GF-D8 (cell line): ENCODE results near the gene HSPA6.
"Not testable (repeated sequence)": the region's sequence is repeated elsewhere in the genome, so short reads cannot be mapped to it uniquely, and the experiment has no call there.

Experiments used
- DNase-seq: peaks from one replicate; lab custom pipeline; 2025; lab: John Stamatoyannopoulos, UW

The HSPA6 gene

DNA sequence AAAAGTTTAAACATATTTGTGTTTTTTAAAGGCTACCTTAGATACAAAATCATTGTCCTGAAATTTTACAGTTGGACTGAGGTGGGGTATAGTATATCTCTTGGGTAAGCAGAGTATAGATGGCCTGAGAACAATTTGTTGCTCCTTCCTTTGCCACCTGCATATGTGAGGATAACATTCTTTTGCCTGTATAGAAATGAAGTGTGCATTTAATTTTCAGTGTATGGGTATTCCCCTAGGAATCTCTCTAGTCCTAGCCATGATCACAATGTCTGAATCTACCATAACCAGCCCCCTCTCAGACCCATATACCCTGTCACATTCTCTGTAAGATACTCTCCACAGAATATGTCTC lies 21.0 kb upstream of the HSPA6 start:
- DNase-seq = no peak

DNA sequence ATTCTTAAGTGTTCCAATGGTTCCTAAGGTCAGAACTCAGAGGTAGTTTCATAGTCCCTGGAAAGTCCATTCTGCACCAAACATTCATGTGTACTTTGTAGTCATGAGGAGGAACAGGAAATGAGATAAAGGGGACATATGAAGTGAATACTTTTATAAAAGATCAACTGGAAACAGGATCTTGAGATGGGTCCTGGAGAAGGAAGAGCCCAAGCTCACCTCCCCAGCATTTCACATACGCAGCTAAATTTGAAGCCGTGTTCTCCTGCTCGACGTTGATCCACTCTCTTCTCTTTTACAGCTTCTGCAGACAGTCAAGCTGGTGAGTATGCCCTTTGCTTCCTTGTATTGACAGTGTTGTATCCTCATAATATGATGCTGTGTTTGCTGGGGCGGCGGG lies 18.7 kb upstream of the HSPA6 start:
- peak; percentile 14 for DNase-seq

DNA sequence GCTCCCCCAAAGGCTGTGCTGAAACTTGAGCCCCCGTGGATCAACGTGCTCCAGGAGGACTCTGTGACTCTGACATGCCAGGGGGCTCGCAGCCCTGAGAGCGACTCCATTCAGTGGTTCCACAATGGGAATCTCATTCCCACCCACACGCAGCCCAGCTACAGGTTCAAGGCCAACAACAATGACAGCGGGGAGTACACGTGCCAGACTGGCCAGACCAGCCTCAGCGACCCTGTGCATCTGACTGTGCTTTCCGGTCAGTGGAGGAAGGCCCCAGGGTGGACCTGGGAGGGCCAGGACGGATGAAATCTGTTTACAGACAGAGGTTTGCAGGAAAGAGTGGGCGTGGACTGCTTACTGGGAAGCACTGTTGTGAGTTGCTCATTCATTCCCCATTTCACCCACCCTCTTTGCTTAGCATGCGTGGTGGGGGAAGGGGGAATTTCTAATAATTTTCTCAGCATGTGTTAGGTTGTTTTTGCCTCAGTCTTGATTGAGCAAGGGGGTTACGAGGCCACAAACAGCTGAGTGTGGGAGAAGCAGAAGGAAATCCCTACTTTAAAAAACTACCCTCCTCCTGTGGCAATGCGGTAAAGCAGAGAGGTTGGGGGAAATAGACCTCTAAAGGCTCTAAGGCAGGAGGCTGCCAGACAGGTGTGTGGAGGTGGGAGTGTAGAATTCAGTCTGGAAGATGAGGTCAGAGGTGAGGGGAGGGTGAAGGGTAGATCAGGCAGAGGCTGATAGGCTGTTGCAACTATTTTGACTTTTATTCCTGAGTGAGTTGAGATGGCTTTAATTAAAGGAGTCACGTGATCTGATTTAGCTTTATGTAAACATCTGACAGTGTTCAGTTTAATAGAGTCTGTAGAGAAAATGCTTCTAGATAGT lies 17.8 kb upstream of the HSPA6 start:
- DNase-seq = peak; percentile 94

DNA sequence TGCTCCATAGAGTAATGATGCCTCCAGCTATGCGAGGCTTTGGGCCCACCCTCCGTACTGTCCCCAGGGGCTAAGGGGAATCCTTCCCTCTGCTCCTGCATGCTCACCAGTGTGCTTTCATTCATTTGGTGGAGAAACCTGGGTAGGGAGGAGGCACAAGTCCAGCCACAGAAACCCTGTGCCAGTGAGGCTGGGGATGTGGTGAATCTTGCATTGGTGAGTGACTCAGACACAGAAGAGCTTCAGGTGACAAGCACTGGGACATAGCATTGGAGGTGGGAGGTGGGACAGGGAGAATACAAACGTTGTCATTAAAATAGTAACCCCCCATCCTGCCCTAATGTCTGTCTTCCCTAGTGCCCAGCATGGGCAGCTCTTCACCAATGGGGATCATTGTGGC lies 13.9 kb upstream of the HSPA6 start:
- DNase-seq = no peak

DNA sequence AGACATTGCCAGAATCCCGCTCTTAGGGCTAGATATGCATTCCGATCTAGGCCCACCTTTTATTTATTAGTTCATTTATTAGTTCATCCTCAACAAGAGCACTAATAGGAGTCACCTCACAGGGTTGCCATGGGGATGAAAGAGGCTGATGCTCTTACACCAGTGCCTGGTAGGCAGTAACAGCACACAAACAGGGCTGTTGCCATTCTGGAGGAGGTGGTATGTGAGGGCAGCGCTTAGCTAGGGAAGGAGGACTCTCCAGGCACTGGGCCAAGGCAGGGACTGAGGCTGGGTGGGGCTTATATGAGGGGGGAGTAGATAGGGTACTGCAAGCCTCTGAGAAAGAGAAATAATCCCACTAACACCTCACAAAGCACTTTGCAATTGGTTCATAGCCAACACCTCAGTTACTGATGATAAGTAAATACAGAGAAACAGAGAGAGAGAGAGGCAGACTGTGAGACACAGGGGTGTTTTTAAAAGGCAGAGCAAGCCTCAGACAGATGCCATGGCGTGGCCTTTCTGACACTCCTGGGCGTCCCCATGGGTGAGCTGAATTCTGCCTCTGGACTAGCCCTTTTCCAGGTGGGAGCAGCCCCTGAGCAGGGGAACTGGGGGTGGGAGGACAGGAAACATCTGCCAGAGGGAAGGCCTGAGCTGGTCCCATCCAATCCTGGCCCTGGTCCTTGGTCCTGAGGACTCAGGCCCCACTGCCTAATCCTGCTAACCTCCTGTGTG lies 13.2 kb upstream of the HSPA6 start:
- DNase-seq = no peak

DNA sequence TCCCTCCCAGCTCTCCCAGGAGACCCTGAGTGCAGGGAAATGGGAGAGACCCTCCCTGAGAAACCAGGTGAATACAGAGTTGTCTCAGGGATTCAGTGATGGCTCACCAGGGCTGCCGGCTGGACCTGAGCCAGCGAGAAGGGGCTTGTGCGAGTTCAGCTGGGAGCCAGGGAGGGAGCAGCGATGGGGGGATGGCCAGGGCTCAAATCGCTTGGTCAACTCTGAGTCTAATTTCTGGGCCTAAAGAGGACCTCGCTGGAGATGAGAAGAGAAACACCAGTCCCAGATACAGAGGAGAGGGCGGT lies 12.6 kb upstream of the HSPA6 start:
- DNase-seq = no peak

DNA sequence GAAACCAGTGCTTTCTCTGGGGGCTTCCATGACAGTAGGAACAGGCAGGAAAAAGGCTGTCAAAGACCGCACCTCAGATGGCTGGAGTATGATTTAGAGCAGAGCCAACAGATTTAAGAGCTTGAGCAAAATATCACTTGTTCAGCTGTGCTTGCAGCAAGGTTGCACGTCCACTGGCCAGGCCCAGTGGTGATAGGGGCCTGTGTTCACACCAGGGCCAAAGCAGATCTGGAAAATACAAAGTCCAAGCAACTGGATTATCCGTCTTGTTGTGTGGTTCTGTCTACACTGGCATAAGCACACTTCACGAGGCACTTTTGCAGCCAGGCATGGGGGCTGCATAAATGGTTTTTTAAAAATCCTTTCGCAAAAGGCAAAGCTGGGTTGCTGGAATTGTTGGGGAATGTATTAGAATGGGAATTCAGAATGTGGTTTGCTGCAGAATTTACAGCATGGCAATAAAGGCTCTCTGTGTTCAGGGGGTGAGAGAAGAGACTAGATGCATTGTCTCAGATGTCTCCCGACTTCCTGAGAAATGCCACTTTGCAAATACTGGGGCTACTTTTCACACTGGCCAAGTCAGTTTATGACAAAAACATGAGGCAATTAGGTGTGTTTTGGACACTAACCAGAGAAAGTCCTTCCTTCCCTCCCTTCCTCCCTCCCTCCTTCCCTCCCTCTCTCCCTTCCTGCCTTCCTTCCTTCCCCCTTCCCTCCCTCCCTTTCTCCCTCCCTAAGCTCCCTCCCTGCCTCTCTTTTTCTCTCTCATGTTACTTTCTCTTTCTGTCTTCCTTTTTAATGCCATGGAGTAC lies 11.5 kb upstream of the HSPA6 start:
- not testable (repeated sequence) for DNase-seq

DNA sequence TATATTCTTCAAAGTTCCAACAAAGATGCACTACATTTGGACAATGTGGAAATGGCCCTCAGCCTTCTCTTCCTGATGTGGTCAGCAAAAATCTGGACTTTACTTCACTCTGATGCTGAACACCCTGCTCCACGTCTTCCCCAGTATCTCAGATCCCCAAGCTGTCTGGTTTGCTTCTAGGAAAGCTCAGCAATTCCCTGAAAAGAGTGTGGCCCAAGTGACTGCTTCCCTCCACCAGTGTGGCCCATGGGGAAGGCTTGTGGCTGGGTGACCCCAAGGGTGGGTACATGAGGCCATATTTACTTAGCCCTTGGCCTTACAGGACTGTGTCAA lies 10.9 kb upstream of the HSPA6 start:
- not testable (repeated sequence) for DNase-seq

DNA sequence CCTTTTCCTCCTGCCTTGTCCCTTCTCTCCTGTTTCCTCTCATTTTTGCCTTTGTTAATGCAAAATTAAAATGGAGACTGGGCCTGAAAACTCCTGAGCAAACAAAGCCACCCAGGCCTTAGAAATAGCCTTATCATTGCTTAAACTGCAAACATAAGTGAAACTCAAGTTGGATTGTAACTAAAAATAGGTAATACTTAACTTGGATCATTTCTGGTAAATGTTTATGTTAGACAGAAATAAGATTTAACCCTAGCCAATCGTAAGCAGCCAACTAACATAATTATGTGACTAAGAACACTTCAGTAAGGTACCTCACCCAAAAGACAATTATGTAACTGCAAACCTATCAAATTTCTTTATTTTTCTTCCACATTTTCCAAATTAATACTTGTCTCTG lies 10.4 kb upstream of the HSPA6 start:
- not testable (repeated sequence) for DNase-seq

DNA sequence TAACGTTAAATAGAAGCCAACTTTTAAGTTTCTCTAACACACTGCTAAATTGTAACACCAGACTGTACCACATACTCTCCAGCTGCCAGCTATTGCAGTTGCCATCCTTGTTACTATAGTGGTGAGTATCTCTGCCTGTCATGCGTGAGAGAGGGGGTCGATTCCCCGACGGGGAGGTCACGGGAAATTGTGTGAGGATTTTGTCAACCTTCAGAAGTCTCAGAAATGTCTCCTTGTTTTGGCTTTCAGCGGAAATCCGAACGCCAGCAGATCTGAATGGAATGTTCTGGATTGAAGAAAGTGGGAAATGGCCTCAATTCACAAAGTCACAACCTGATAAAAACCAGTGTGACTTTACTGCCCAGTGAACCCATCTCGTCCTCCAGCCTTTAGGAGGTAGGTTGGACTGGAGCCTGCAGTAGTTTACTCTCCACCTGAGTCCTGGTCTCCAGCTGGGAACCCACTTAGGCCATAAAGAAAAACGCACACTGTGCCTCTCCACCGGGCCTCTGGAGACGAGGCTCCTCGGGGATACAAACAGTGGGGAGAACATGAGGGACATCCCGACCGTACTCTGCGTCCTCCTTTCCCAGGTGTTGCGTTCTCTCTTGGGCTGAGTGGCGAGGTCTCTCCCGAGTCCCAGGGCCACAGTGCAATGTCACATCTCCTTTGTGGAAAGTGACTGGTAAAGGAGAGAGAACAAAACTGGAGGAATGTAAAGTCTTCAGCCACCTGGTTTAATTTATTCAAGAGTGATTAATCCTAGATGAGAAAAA lies 1.1 kb upstream of the HSPA6 start:
- not testable (repeated sequence) for DNase-seq

DNA sequence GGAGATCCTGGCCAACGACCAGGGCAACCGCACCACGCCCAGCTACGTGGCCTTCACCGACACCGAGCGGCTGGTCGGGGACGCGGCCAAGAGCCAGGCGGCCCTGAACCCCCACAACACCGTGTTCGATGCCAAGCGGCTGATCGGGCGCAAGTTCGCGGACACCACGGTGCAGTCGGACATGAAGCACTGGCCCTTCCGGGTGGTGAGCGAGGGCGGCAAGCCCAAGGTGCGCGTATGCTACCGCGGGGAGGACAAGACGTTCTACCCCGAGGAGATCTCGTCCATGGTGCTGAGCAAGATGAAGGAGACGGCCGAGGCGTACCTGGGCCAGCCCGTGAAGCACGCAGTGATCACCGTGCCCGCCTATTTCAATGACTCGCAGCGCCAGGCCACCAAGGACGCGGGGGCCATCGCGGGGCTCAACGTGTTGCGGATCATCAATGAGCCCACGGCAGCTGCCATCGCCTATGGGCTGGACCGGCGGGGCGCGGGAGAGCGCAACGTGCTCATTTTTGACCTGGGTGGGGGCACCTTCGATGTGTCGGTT lies 477 bp downstream of the HSPA6 start:
- DNase-seq = not testable (repeated sequence)

DNA sequence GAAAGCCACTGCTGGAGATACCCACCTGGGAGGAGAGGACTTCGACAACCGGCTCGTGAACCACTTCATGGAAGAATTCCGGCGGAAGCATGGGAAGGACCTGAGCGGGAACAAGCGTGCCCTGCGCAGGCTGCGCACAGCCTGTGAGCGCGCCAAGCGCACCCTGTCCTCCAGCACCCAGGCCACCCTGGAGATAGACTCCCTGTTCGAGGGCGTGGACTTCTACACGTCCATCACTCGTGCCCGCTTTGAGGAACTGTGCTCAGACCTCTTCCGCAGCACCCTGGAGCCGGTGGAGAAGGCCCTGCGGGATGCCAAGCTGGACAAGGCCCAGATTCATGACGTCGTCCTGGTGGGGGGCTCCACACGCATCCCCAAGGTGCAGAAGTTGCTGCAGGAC lies 981 bp downstream of the HSPA6 start:
- DNase-seq = not testable (repeated sequence)

DNA sequence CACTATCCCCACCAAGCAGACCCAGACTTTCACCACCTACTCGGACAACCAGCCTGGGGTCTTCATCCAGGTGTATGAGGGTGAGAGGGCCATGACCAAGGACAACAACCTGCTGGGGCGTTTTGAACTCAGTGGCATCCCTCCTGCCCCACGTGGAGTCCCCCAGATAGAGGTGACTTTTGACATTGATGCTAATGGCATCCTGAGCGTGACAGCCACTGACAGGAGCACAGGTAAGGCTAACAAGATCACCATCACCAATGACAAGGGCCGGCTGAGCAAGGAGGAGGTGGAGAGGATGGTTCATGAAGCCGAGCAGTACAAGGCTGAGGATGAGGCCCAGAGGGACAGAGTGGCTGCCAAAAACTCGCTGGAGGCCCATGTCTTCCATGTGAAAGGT lies 1.6 kb downstream of the HSPA6 start:
- not testable (repeated sequence) for DNase-seq

DNA sequence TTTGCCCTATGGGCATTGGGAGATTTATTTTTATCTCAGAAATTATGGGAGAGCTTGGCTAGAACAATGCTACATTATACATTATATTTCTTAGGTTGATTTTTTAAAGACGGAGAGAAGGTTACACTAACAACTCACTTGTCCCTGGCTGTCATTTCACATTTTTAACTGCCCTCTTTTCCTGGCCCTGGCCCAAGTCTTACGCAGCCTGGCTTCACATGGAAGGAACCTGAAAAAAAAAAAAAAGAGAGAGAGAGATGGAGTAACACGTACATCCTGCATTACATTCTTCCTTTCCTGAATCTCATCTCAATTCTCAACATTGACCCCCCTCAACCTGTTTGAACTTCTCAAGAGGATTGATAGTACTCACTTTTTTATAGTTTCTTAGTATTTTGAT lies 4.2 kb downstream of the HSPA6 start:
- peak; percentile 50 for DNase-seq

DNA sequence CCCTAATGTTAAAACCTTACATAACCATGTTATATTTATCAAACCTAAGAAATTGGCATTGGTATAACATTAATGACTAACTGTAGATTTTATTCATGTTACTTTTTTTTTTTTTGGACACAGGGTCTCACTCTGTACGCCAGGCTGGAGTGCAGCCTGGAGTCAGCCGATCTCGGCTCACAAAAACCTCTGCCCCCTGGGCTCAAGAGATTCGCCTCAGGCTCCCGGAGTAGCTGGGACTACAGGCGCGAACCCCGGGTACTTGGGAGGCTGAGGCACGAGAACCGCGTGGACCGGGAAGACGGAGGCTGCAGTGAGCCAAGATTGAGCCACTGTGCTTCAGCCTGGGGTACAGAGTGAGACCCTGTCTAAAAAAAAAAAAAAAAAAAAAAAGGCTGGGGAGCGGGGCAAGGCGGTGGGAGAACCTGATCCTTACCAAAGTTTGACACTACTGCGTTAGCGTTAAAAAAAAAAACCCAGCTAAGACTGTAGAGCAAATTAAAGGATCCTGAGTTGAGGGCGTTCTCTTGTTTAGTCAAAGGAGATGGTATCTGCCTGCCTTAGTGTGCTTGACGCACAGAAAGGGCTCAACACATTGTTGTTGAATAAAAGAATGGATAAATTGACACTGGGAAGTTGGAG lies 5.2 kb downstream of the HSPA6 start:
- not testable (repeated sequence) for DNase-seq

DNA sequence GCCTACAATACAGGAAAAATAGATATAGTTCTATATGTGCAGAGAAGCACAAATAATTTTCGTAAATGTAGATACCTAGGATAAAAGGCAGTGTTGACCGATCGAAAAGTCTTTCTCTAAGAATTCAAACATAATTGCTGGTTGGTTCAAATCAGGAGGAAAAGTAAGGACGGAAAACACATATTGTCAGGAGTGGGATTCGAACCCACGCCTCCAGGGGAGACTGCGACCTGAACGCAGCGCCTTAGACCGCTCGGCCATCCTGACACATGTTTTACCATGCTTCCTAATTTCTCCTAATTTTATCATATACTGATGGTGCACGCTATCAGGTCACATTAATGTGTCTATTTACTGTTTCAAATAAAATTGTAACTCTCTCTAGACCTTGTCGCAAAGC lies 5.8 kb downstream of the HSPA6 start:
- peak; percentile 45 for DNase-seq

DNA sequence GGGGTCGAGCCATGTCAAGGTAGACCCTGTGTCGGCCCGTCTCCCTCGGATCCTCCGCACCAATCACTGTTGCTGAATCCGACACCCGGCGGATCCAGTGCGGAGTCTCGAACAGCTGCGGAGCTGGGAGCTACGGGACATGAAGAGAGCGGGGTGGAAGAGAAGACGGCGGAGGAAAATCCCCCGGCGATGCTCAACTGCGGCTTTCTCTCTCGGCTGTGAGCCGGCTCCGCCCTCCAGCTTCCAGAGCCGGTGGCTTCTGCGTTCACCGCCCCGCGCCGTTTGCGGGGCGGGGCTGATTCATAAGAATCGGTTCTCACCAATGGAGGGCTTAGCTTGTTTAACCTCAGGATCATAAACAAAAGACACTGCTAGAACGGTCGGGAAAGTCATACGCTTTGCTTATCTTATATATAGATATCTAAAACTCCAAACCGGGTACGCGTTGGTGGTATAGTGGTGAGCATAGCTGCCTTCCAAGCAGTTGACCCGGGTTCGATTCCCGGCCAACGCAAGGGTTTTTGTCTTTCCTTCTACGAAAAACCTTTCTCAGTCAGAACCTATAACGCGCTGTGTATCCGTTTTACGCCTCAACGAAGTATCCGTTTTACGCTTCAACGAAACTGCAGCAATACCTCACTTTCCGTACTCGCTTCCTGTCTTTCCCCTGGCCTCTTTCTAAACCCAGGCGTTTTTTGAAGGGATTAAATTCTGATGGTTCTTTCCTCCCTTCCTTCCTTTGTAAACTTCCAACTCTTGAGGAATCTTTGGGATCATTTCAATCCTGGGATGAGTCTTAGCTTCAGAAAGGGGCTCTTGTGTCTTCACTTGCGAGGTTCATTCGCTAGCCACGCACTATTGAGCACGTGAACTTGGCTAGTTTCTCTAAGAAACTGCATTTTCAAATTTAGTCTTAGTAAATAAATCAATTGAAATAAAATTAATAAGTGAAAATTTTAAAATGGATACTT lies 6.6 kb downstream of the HSPA6 start:
- DNase-seq = peak; percentile 92

DNA sequence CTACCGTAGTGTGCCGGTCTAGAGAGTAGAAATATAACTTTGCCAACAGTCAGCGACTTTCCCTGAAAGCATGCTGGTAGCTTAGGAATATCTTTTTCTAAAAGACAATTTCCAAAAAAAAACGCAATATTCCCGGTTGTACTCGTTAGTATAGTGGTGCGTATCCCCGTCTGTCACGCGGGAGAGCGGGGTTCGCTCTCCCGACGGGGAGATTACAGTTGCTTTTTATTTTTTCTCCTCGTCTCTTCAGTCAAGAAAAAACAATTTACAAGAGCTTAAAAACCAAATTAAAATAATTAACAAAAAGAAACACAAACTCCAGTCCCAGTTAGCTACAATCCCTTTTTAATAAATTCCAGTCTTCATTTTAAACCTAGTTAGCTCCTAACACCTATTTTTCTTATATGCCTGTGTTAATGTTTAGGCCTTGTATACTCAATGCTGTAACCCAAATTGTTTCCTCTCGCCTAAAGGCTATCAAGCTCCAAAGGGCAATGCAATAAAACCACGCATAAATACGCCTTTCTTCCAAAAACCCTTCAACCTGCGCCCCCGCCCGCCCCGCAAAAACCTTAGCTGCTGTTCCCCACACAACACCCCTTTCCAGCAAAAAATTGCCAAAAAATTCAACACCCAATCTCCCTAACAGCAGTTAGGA lies 7.8 kb downstream of the HSPA6 start:
- DNase-seq = no peak
